ENCODE measurements around the gene NDUFS2. TPM values are rescaled to one million over a fixed set of nuclear protein-coding genes. Genes with fewer than 3 reads are reported as not detected.

Gene NDUFS2
- total RNA-seq, 1 experiment from 2014 or later, result 94.9 TPM

DNA sequence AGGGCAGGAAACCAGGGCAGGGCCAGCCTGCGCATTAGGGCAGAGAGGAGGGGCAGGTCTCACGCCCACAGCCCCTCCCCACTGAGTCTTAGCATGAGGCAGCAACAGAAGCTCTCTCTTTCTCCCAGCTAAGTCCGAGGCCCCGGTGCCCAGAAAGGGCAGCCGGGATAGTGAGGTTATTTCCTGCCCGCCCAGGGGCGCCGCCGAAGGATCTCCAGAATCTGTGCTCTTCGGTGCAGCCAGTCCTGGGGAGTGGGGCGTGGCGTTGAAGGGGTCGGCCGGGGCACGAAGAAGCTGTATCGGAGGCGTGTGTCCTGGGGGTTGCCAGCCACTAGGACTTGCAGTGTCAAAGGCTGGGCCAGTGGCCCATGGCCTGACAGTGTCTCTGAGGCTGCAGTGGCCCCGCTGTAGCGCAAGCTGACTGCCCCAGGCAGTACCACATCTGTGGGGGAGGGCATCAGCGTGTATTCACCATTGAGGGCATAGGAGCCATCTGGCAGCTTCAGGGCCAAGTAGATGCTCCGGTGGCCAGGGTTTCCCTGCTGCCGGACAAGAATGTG is 11.1 kb upstream of the NDUFS2 start:
- ATAC-seq, result no peak
- TF ChIP-seq, protein P1, sequence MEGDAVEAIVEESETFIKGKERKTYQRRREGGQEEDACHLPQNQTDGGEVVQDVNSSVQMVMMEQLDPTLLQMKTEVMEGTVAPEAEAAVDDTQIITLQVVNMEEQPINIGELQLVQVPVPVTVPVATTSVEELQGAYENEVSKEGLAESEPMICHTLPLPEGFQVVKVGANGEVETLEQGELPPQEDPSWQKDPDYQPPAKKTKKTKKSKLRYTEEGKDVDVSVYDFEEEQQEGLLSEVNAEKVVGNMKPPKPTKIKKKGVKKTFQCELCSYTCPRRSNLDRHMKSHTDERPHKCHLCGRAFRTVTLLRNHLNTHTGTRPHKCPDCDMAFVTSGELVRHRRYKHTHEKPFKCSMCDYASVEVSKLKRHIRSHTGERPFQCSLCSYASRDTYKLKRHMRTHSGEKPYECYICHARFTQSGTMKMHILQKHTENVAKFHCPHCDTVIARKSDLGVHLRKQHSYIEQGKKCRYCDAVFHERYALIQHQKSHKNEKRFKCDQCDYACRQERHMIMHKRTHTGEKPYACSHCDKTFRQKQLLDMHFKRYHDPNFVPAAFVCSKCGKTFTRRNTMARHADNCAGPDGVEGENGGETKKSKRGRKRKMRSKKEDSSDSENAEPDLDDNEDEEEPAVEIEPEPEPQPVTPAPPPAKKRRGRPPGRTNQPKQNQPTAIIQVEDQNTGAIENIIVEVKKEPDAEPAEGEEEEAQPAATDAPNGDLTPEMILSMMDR (IDR thresholded peaks at IDR 0.05), result no peak
- TF ChIP-seq SIN3A (IDR thresholded peaks at IDR 0.05; ENCODE audit: borderline replicate concordance, insufficient read depth, low read depth, low read length) (no peak), POLR2AphosphoS5 (IDR thresholded peaks at IDR 0.05; ENCODE audit: low read depth, low read length) (no peak), TCF7L2 (IDR thresholded peaks at IDR 0.05; ENCODE audit: low read depth, low read length) (no peak)
- TF ChIP-seq, protein P2, sequence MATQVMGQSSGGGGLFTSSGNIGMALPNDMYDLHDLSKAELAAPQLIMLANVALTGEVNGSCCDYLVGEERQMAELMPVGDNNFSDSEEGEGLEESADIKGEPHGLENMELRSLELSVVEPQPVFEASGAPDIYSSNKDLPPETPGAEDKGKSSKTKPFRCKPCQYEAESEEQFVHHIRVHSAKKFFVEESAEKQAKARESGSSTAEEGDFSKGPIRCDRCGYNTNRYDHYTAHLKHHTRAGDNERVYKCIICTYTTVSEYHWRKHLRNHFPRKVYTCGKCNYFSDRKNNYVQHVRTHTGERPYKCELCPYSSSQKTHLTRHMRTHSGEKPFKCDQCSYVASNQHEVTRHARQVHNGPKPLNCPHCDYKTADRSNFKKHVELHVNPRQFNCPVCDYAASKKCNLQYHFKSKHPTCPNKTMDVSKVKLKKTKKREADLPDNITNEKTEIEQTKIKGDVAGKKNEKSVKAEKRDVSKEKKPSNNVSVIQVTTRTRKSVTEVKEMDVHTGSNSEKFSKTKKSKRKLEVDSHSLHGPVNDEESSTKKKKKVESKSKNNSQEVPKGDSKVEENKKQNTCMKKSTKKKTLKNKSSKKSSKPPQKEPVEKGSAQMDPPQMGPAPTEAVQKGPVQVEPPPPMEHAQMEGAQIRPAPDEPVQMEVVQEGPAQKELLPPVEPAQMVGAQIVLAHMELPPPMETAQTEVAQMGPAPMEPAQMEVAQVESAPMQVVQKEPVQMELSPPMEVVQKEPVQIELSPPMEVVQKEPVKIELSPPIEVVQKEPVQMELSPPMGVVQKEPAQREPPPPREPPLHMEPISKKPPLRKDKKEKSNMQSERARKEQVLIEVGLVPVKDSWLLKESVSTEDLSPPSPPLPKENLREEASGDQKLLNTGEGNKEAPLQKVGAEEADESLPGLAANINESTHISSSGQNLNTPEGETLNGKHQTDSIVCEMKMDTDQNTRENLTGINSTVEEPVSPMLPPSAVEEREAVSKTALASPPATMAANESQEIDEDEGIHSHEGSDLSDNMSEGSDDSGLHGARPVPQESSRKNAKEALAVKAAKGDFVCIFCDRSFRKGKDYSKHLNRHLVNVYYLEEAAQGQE (IDR thresholded peaks at IDR 0.05; ENCODE audit: insufficient read depth in 1 of 2, low read depth in 2 of 2, low read length in 1 of 2), result no peak
- H3K4me3 ChIP-seq (ENCODE audit: low read depth in 2 of 2, low read length in 2 of 2), result no peak overlapping the region
- DNase-seq (ENCODE audit: low read depth, low spot score), result no peak
- no peaks in the 10 kb centered on the region for H3K9me3 ChIP-seq (ENCODE audit: control insufficient read depth, insufficient read depth, low read depth, low read length)
- BruUV-seq (replicated peaks), result no TSS peak
- intact Hi-C loops (cut with micrococcal nuclease; ENCODE audit: unreplicated experiment), result loop anchor here (5.0 kb wide), 1 partner anchor 181 kb away; no protein-coding TSS in a partner anchor
- in situ Hi-C loops (cut with HindIII; ENCODE audit: low pct_unique_long_range_greater_than_20kb, low sequenced_read_pairs), result no loop called here
- H3K4me1 ChIP-seq (ENCODE audit: control insufficient read depth, insufficient read depth, low read length), result no peaks in the 10 kb centered on the region
- ChIA-PET POLR2A (interaction anchor here (0.5 to 0.6 kb wide), 2 partner anchors 12 to 198 kb away, joined by 4 read pairs; no protein-coding TSS in a partner anchor), CTCF (interaction anchor here (0.8 to 1.2 kb wide), 2 partner anchors 189 to 191 kb away, joined by 3 read pairs; no protein-coding TSS in a partner anchor)
- H3K27me3 ChIP-seq (ENCODE audit: control insufficient read depth, insufficient read depth, low read length), result no peaks in the 10 kb centered on the region
- H3K36me3 ChIP-seq (ENCODE audit: control insufficient read depth, insufficient read depth, low read length), result no peaks in the 10 kb centered on the region
- H3K27ac ChIP-seq (ENCODE audit: low read length), result no peak overlapping the region

DNA sequence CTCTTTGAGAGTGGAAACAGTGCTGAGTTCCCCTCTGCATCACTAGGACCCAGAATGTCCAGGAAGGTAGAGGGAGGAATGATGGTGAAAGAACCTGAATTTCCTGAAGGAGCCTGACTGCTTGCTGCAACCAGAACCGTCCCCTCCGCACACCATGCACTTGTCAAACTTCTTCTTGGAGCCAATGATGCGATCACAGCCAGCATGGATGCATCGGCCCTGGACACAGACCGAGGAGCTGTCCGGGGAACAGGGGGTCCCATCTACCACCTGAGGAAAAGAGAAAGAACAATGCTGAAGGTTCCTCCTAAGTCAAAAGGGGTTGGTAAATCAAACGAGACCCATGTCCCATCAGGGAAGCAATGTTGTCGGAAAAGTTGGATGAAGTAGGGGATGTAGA is 10.2 kb upstream of the NDUFS2 start:
- POLR2A ChIA-PET, result no interaction called here
- intact Hi-C loops (cut with micrococcal nuclease; ENCODE audit: unreplicated experiment), result loop anchor here (5.0 kb wide), 1 partner anchor 180 kb away; no protein-coding TSS in a partner anchor

More for the DNA sequence above, 10.2 kb upstream of the NDUFS2 start:
- DNase-seq (ENCODE audit: low read depth, low spot score) (no peak), ATAC-seq (no peak)
- Histone ChIP-seq H3K4me1 (ENCODE audit: control insufficient read depth, insufficient read depth, low read length) (no peaks in the 10 kb centered on the region), H3K27ac (ENCODE audit: low read length) (no peak overlapping the region), H3K27me3 (ENCODE audit: control insufficient read depth, insufficient read depth, low read length) (no peaks in the 10 kb centered on the region), H3K9me3 (ENCODE audit: control insufficient read depth, insufficient read depth, low read depth, low read length) (no peaks in the 10 kb centered on the region), H3K4me3 (ENCODE audit: low read depth in 2 of 2, low read length in 2 of 2) (no peak overlapping the region), H3K36me3 (ENCODE audit: control insufficient read depth, insufficient read depth, low read length) (no peaks in the 10 kb centered on the region)
- BruUV-seq (replicated peaks), result no TSS peak
- in situ Hi-C loops (cut with HindIII; ENCODE audit: low pct_unique_long_range_greater_than_20kb, low sequenced_read_pairs), result no loop called here
- CTCF ChIA-PET, result interaction anchor here (0.6 to 1.2 kb wide), 3 partner anchors 34 to 190 kb away, joined by 3 to 4 read pairs (median 3); partner anchors contain the start of gene TOMM40L
- TF ChIP-seq, protein P2 (IDR thresholded peaks at IDR 0.05; ENCODE audit: insufficient read depth in 1 of 2, low read depth in 2 of 2, low read length in 1 of 2), result no peak
- TF ChIP-seq POLR2AphosphoS5 (IDR thresholded peaks at IDR 0.05; ENCODE audit: low read depth, low read length) (no peak), SIN3A (IDR thresholded peaks at IDR 0.05; ENCODE audit: borderline replicate concordance, insufficient read depth, low read depth, low read length) (no peak), TCF7L2 (IDR thresholded peaks at IDR 0.05; ENCODE audit: low read depth, low read length) (no peak)
- TF ChIP-seq, protein P1 (IDR thresholded peaks at IDR 0.05), result no peak
